Measurements from ENCODE around the gene GABRB1. TPM values are rescaled to one million over a fixed set of nuclear protein-coding genes. Genes with fewer than 3 reads are reported as not detected.

The GABRB1 gene
- total RNA-seq, 2 experiments from 2014 or later, result not detected

- H3K27me3 Mint-ChIP-seq, result no peaks in the 10 kb centered on the region
- no peaks in the 10 kb centered on the region for H3K4me1 Mint-ChIP-seq
- DNase-seq, result no peak
- no peak overlapping the region for H3K4me3 Mint-ChIP-seq
- H3K27ac Mint-ChIP-seq, result no peak overlapping the region
- no peaks in the 10 kb centered on the region for H3K36me3 Mint-ChIP-seq
- no peaks in the 10 kb centered on the region for H3K9me3 Mint-ChIP-seq
Measured at GRCh38 chr4:47432749-47433148, 401.4 kb downstream of the GABRB1 start.

GRCh38 chr4:47434931-47435330 lies 403.6 kb downstream of the GABRB1 start:
- no peaks in the 10 kb centered on the region for H3K27me3 Mint-ChIP-seq
- H3K4me1 Mint-ChIP-seq, result no peaks in the 10 kb centered on the region
- no peaks in the 10 kb centered on the region for H3K36me3 Mint-ChIP-seq
- no peaks in the 10 kb centered on the region for H3K9me3 Mint-ChIP-seq
- no peak for DNase-seq
- H3K4me3 Mint-ChIP-seq, result no peak overlapping the region
- no peak overlapping the region for H3K27ac Mint-ChIP-seq

- H3K4me3 Mint-ChIP-seq, result no peak overlapping the region
- H3K36me3 Mint-ChIP-seq, result peaks cover 5% of the 10 kb centered on the region
- no peaks in the 10 kb centered on the region for H3K9me3 Mint-ChIP-seq
- H3K27ac Mint-ChIP-seq, result no peak overlapping the region
- no peak for DNase-seq
- peaks cover 6% of the 10 kb centered on the region for H3K4me1 Mint-ChIP-seq
- H3K27me3 Mint-ChIP-seq, result no peaks in the 10 kb centered on the region
Measured at GRCh38 chr4:47442980-47443379, 411.6 kb downstream of the GABRB1 start.

GRCh38 chr4:47444031-47444430 lies 412.7 kb downstream of the GABRB1 start:
- no peaks in the 10 kb centered on the region for H3K9me3 Mint-ChIP-seq
- H3K36me3 Mint-ChIP-seq, result peaks cover 8% of the 10 kb centered on the region
- no peak overlapping the region for H3K27ac Mint-ChIP-seq
- H3K4me1 Mint-ChIP-seq, result peaks cover 6% of the 10 kb centered on the region
- H3K4me3 Mint-ChIP-seq, result no peak overlapping the region
- no peak for DNase-seq
- no peaks in the 10 kb centered on the region for H3K27me3 Mint-ChIP-seq

GRCh38 chr4:47451657-47452056 lies 420.3 kb downstream of the GABRB1 start:
- H3K27ac Mint-ChIP-seq, result no peak overlapping the region
- H3K27me3 Mint-ChIP-seq, result no peaks in the 10 kb centered on the region
- DNase-seq, result no peak
- peaks cover 13% of the 10 kb centered on the region for H3K36me3 Mint-ChIP-seq
- H3K4me1 Mint-ChIP-seq, result peaks cover 2% of the 10 kb centered on the region
- no peak overlapping the region for H3K4me3 Mint-ChIP-seq
- H3K9me3 Mint-ChIP-seq, result no peaks in the 10 kb centered on the region

GRCh38 chr4:47462799-47463234 lies 431.4 kb downstream of the GABRB1 start:
- no peaks in the 10 kb centered on the region for H3K9me3 Mint-ChIP-seq
- H3K27me3 Mint-ChIP-seq, result no peaks in the 10 kb centered on the region
- peaks cover 27% of the 10 kb centered on the region for H3K4me1 Mint-ChIP-seq
- no peak for DNase-seq
- peak overlapping the region; percentile 84 for H3K4me3 Mint-ChIP-seq
- peaks cover 7% of the 10 kb centered on the region for H3K36me3 Mint-ChIP-seq
- peak overlapping the region; percentile 72 for H3K27ac Mint-ChIP-seq

- Mint-ChIP-seq H3K4me3 (peak within 1 kb of the TSS; percentile 84), H3K27ac (peak within 1 kb of the TSS; percentile 72), H3K36me3 (peaks cover 5% of the 10 kb centered on the region), H3K27me3 (no peaks in the 10 kb centered on the region), H3K4me1 (peaks cover 26% of the 10 kb centered on the region), H3K9me3 (no peaks in the 10 kb centered on the region)
- DNase-seq, result peak; percentile 95
Measured at GRCh38 chr4:47463235-47463956, 432.0 kb downstream of the GABRB1 start, which contains the start of gene COMMD8. TSS of gene COMMD8 (minus strand) at chr4:47463702. CDS start at chr4:47463651, 51 bp downstream.

GRCh38 chr4:47465004-47465403 lies 433.6 kb downstream of the GABRB1 start:
- Mint-ChIP-seq H3K4me3 (no peak overlapping the region), H3K36me3 (no peaks in the 10 kb centered on the region), H3K27ac (no peak overlapping the region), H3K4me1 (peaks cover 21% of the 10 kb centered on the region), H3K9me3 (no peaks in the 10 kb centered on the region), H3K27me3 (peaks cover 3% of the 10 kb centered on the region)
- no peak for DNase-seq

- no peak overlapping the region for H3K4me3 Mint-ChIP-seq
- H3K36me3 Mint-ChIP-seq, result no peaks in the 10 kb centered on the region
- no peak overlapping the region for H3K27ac Mint-ChIP-seq
- peaks cover 3% of the 10 kb centered on the region for H3K27me3 Mint-ChIP-seq
- DNase-seq, result no peak
- peaks cover 14% of the 10 kb centered on the region for H3K4me1 Mint-ChIP-seq
- H3K9me3 Mint-ChIP-seq, result no peaks in the 10 kb centered on the region
Measured at GRCh38 chr4:47466056-47466785, 434.9 kb downstream of the GABRB1 start.

GRCh38 chr4:47468706-47469365 lies 437.5 kb downstream of the GABRB1 start:
- H3K36me3 Mint-ChIP-seq, result no peaks in the 10 kb centered on the region
- peaks cover 6% of the 10 kb centered on the region for H3K27me3 Mint-ChIP-seq
- no peak overlapping the region for H3K27ac Mint-ChIP-seq
- H3K4me1 Mint-ChIP-seq, result peaks cover 1% of the 10 kb centered on the region
- no peak for DNase-seq
- H3K4me3 Mint-ChIP-seq, result no peak overlapping the region
- H3K9me3 Mint-ChIP-seq, result no peaks in the 10 kb centered on the region

GRCh38 chr4:47469951-47470350 lies 438.6 kb downstream of the GABRB1 start:
- Mint-ChIP-seq H3K27ac (no peak overlapping the region), H3K4me1 (no peaks in the 10 kb centered on the region), H3K36me3 (no peaks in the 10 kb centered on the region), H3K27me3 (peaks cover 6% of the 10 kb centered on the region), H3K4me3 (no peak overlapping the region), H3K9me3 (no peaks in the 10 kb centered on the region)
- no peak for DNase-seq

GRCh38 chr4:47471064-47471463 lies 439.7 kb downstream of the GABRB1 start:
- DNase-seq, result no peak

GRCh38 chr4:47471591-47471990 lies 440.2 kb downstream of the GABRB1 start:
- Mint-ChIP-seq H3K9me3 (no peaks in the 10 kb centered on the region), H3K27me3 (peaks cover 6% of the 10 kb centered on the region), H3K4me1 (no peaks in the 10 kb centered on the region), H3K27ac (no peak overlapping the region), H3K4me3 (no peak overlapping the region), H3K36me3 (no peaks in the 10 kb centered on the region)
- DNase-seq, result no peak

More at GRCh38 chr4:47471064-47471463, 439.7 kb downstream of the GABRB1 start:
- Mint-ChIP-seq H3K36me3 (no peaks in the 10 kb centered on the region), H3K4me1 (no peaks in the 10 kb centered on the region), H3K9me3 (no peaks in the 10 kb centered on the region), H3K27ac (no peak overlapping the region), H3K27me3 (peaks cover 6% of the 10 kb centered on the region), H3K4me3 (no peak overlapping the region)

GRCh38 chr4:47473141-47473750 lies 441.9 kb downstream of the GABRB1 start:
- DNase-seq, result no peak
- Mint-ChIP-seq H3K4me1 (no peaks in the 10 kb centered on the region), H3K9me3 (no peaks in the 10 kb centered on the region), H3K36me3 (no peaks in the 10 kb centered on the region), H3K27ac (no peak overlapping the region), H3K27me3 (peaks cover 6% of the 10 kb centered on the region), H3K4me3 (no peak overlapping the region)

GRCh38 chr4:47474799-47475198 lies 443.4 kb downstream of the GABRB1 start:
- no peak for DNase-seq
- no peak overlapping the region for H3K27ac Mint-ChIP-seq
- no peaks in the 10 kb centered on the region for H3K36me3 Mint-ChIP-seq
- H3K9me3 Mint-ChIP-seq, result no peaks in the 10 kb centered on the region
- H3K4me1 Mint-ChIP-seq, result no peaks in the 10 kb centered on the region
- no peak overlapping the region for H3K4me3 Mint-ChIP-seq
- peaks cover 3% of the 10 kb centered on the region for H3K27me3 Mint-ChIP-seq

All from activated naive CD8-positive, alpha-beta T cell treated with anti-CD3 and anti-CD28 coated beads for 36 hours (primary cell).